GM12878 (cell line): Measurements from ENCODE around the gene CDC37L1. TPM values are rescaled to one million over a fixed set of nuclear protein-coding genes. Genes with fewer than 3 reads are reported as not detected.

ENCODE experiments used
- ATAC-seq: fragments of 200-7000 bp; cut with Tn5 transposase; 3 replicates; pipeline ENCODE4 v1.9.1; 2020; ENCODE audit warnings: mild to moderate bottlenecking, moderate library complexity
- BruUV-seq: library from RNA; stranded (reverse); fragments of 400-500 nt; replicated peaks from 2 replicates; lab custom pipeline; 2021; lab: Mats Ljungman, UMichigan
- CTCF ChIA-PET: fragments of 300-600 bp; sonication (Branson Sonifier 250); formaldehyde crosslinking; extraction: SDS; loops from one replicate; lab custom pipeline; 2021; ENCODE audit warnings: inconsistent platforms; lab: Yijun Ruan, JAX
- POLR2A ChIA-PET: fragments of 350-600 bp; formaldehyde crosslinking; extraction: SDS; loops from one replicate; lab custom pipeline; 2021; ENCODE audit warnings: inconsistent platforms; lab: Charles Lee
- RAD21 ChIA-PET: fragments of 300-600 bp; sonication (Branson Sonifier 250); formaldehyde crosslinking; loops from one replicate; lab custom pipeline; 2023; ENCODE audit warnings: antibody characterized with exemption; ENCODE audit not compliant: unreplicated experiment; lab: Charles Lee
- SMC1A ChIA-PET: fragments of 300-600 bp; sonication (Branson Sonifier 250); formaldehyde crosslinking; loops from one replicate; lab custom pipeline; 2023; ENCODE audit not compliant: unreplicated experiment, uncharacterized antibody; lab: Charles Lee
- DNase-seq: peaks from one replicate; pipeline ENCODE4 v3.0.0-alpha.2; 2011; ENCODE audit warnings: low read depth, low spot score
- FAIRE-seq: peaks from 3 replicates; lab custom pipeline; 2011; peaks lifted over from hg19 to GRCh38; lab: Jason Lieb, UNC
- H2AFZ ChIP-seq: 2 replicates; pipeline ENCODE4 v1.6.0; 2011; ENCODE audit warnings: low read depth, low read length, control low read depth; ENCODE audit not compliant: control insufficient read depth
- H3K27ac ChIP-seq: 2 replicates; pipeline ENCODE4 v1.5.1; 2011; ENCODE audit warnings: control low read depth; ENCODE audit not compliant: control insufficient read depth, insufficient read depth
- H3K27me3 ChIP-seq, 2 experiments: replicated peaks in 1 of 2; 2 replicates each; pipeline versions ENCODE4 v1.6.0 to v1.6.1; 2011; ENCODE audit warnings: low read length in 1 of 2; ENCODE audit not compliant: control insufficient read depth in 2 of 2, insufficient read depth in 2 of 2
- H3K36me3 ChIP-seq, 2 experiments: 2 replicates each; pipeline ENCODE4 v1.5.1; 2011; ENCODE audit warnings: low read length in 1 of 2; ENCODE audit not compliant: control insufficient read depth in 2 of 2, insufficient read depth in 2 of 2
- H3K4me1 ChIP-seq: 2 replicates; pipeline ENCODE4 v1.6.1; 2011; ENCODE audit warnings: mild to moderate bottlenecking, low read length, moderate library complexity, mixed read lengths; ENCODE audit not compliant: control insufficient read depth, insufficient read depth
- H3K4me2 ChIP-seq: 2 replicates; pipeline ENCODE4 v1.6.0; 2011; ENCODE audit warnings: control low read depth; ENCODE audit not compliant: control insufficient read depth, insufficient read depth
- H3K4me3 ChIP-seq: fragments of 200-600 bp; sonication (generic); 2 replicates; pipeline ENCODE4 v1.5.1; 2016
- H3K79me2 ChIP-seq: 2 replicates; pipeline ENCODE4 v1.6.0; 2011; ENCODE audit warnings: low read length; ENCODE audit not compliant: control insufficient read depth, insufficient read depth
- H3K9ac ChIP-seq: 2 replicates; pipeline ENCODE4 v1.8.0; 2011; ENCODE audit warnings: low read length, control low read depth, mixed read lengths; ENCODE audit not compliant: control insufficient read depth, insufficient read depth
- H3K9me3 ChIP-seq: replicated peaks from 3 replicates; pipeline ENCODE4 v1.5.1; 2011; ENCODE audit warnings: mild to moderate bottlenecking, low read length; ENCODE audit not compliant: control insufficient read depth, insufficient read depth
- H4K20me1 ChIP-seq: 2 replicates; pipeline ENCODE4 v1.6.0; 2011; ENCODE audit not compliant: control insufficient read depth, insufficient read depth
- ATF3 ChIP-seq: IDR thresholded peaks from 2 replicates; pipeline ENCODE4 v1.6.1; 2011; ENCODE audit warnings: low read depth, mild to moderate bottlenecking, low read length, moderate library complexity, borderline replicate concordance; ENCODE audit errors: extremely low read depth
- CUX1 ChIP-seq: IDR thresholded peaks from 2 replicates; pipeline ENCODE4 v1.6.1; 2012; ENCODE audit warnings: improper control_type of control experiment, low read depth, low read length; ENCODE audit not compliant: insufficient replicate concordance
- GABPA ChIP-seq: IDR thresholded peaks from 2 replicates; pipeline ENCODE4 v1.6.1; 2014; ENCODE audit warnings: antibody characterized with exemption, low read depth, mild to moderate bottlenecking, inconsistent platforms
- IRF5 ChIP-seq: fragments of 450-650 bp; IDR thresholded peaks from 2 replicates; pipeline ENCODE4 v1.6.1; 2017; ENCODE audit warnings: borderline replicate concordance
- MYC ChIP-seq: IDR thresholded peaks from 2 replicates; pipeline ENCODE4 v1.6.1; 2011; ENCODE audit warnings: mild to moderate bottlenecking, low read length, moderate library complexity, inconsistent platforms; ENCODE audit not compliant: insufficient read depth, insufficient replicate concordance, insufficient read length, severe bottlenecking
- NR2F1 ChIP-seq: fragments of 450-650 bp; conservative IDR thresholded peaks from 2 replicates; pipeline ENCODE4 v1.6.1; 2017; ENCODE audit warnings: mild to moderate bottlenecking
- NRF1 ChIP-seq: conservative IDR thresholded peaks from 2 replicates; pipeline ENCODE4 v1.6.1; 2011; ENCODE audit warnings: mild to moderate bottlenecking, low read depth, low read length, improper control_type of control experiment
- SIN3A ChIP-seq: IDR thresholded peaks from 2 replicates; pipeline ENCODE4 v1.6.1; 2012; ENCODE audit warnings: low read depth, low read length, improper control_type of control experiment
- SMAD1 ChIP-seq: fragments of 450-650 bp; IDR thresholded peaks from 2 replicates; pipeline ENCODE4 v1.6.1; 2018; ENCODE audit warnings: mild to moderate bottlenecking, low read depth; ENCODE audit not compliant: partially characterized antibody
- SMARCA5 ChIP-seq: fragments of 450-650 bp; IDR thresholded peaks from 2 replicates; pipeline ENCODE4 v1.6.1; 2017; ENCODE audit warnings: mild to moderate bottlenecking
- ZNF217 ChIP-seq: fragments of 450-650 bp; IDR thresholded peaks from 2 replicates; pipeline ENCODE4 v1.6.1; 2017; ENCODE audit warnings: antibody characterized with exemption, mild to moderate bottlenecking
- WGBS: methylation state at CpG from one replicate; pipeline ENCODE4 v1.1.6; 2016; ENCODE audit warnings: low lambda C conversion rate; ENCODE audit not compliant: insufficient replicate concordance, insufficient coverage; ENCODE audit errors: missing lambda C conversion rate; 5-methylcytosine and 5-hydroxymethylcytosine counted together
- in situ Hi-C: fragments of 300-500 bp; cut with MboI; formaldehyde crosslinking; loops from 9 replicates; pipeline ENCODE4 v1.14.3; 2018; ENCODE audit warnings: mixed read lengths
- intact Hi-C: fragments of 100-400 bp; cut with micrococcal nuclease; formaldehyde crosslinking; loops from one replicate; pipeline ENCODE4 v1.14.2; 2022; ENCODE audit not compliant: unreplicated experiment
- polyA plus RNA-seq, 11 experiments: library from polyadenylated mRNA; depleted of rRNA in 4 of 11; unstranded in 6 of 11; stranded (reverse) in 5 of 11; fragments of >200 nt; fragmentation: Nextera tagmentation in 4 of 11; fragmentation: Illumina TruSeq in 1 of 11; extraction: Ambion mirVana in 4 of 11; extraction: Trizol in 1 of 11; gene quantifications; 1 replicate in 1 of 11; 2 replicates in 10 of 11; pipeline versions ENCODE4 v1.2.1 to v1.2.3, GENCODE V29; 2011 to 2016; ENCODE audit warnings: inconsistent platforms in 2 of 11, missing spikeins in 2 of 11, low read depth in 1 of 11
- total RNA-seq, 4 experiments: library from RNA; depleted of rRNA in 3 of 4; stranded (reverse); fragments of >200 nt in 3 of 4; fragmentation: Illumina TruSeq in 1 of 4; extraction: Trizol in 1 of 4; gene quantifications; 2 replicates each; pipeline versions ENCODE4 v1.2.1 to v1.2.3, GENCODE V29; 2013 to 2021

Gene CDC37L1
- total and polyA plus RNA-seq, 10 of the 15 experiments (the other 5 are each of a cell fraction or from before 2014, with no cell fraction given): 2.2 to 16.6 (median 8.2) TPM

- FAIRE-seq (peak; percentile 56), DNase-seq (no peak), ATAC-seq (no peak)
- Histone ChIP-seq H3K36me3 (no peaks in the 10 kb centered on the region), H4K20me1 (no peaks in the 10 kb centered on the region), H3K9ac (no peak overlapping the region), H3K4me3 (no peak overlapping the region), H3K27me3 (no peaks in the 10 kb centered on the region), H3K4me2 (no peak overlapping the region), H3K9me3 (no peaks in the 10 kb centered on the region), H3K79me2 (no peaks in the 10 kb centered on the region), H3K4me1 (no peaks in the 10 kb centered on the region), H2AFZ (no peak overlapping the region), H3K27ac (no peak overlapping the region)
- BruUV-seq: no TSS peak
- ChIA-PET CTCF (no interaction called here), SMC1A (no interaction called here), RAD21 (no interaction called here), POLR2A (no interaction called here)
- in situ Hi-C loops (no loop called here), intact Hi-C loops (loop anchor here (5.0 kb wide), 1 partner anchor 314 kb away; no protein-coding TSS in a partner anchor)
- 71% methylated on average over 2 of the region's 2 CpGs for WGBS
- TF ChIP-seq SMAD1 (no peak), GABPA (no peak), SIN3A (no peak), IRF5 (no peak), ATF3 (no peak)
Measured at GRCh38 chr9:4630836-4631235, 48.5 kb upstream of the CDC37L1 start.

- intact Hi-C loops (no loop called here), in situ Hi-C loops (no loop called here)
- no peak overlapping the region for H3K4me2 ChIP-seq
- ATAC-seq (no peak), FAIRE-seq (no peak), DNase-seq (no peak)
- H3K4me3 ChIP-seq: no peak overlapping the region
- no peak overlapping the region for H3K9ac ChIP-seq
- ChIA-PET RAD21 (no interaction called here), CTCF (interaction anchor here (0.7 to 2.0 kb wide), 5 partner anchors 34 to 326 kb away, joined by 3 to 12 read pairs (median 3); no protein-coding TSS in a partner anchor), POLR2A (no interaction called here), SMC1A (interaction anchor here (1.6 to 1.9 kb wide), 2 partner anchors 102 to 256 kb away, joined by 3 to 10 read pairs; partner anchors contain the start of gene AK3)
- BruUV-seq: no TSS peak
- no peaks in the 10 kb centered on the region for H3K36me3 ChIP-seq
- H3K9me3 ChIP-seq: no peaks in the 10 kb centered on the region
- H3K27me3 ChIP-seq: no peaks in the 10 kb centered on the region
- H3K27ac ChIP-seq: no peak overlapping the region
- WGBS: 61% methylated on average over 3 of the region's 3 CpGs
- no peaks in the 10 kb centered on the region for H3K79me2 ChIP-seq
- no peak overlapping the region for H2AFZ ChIP-seq
- H3K4me1 ChIP-seq: no peaks in the 10 kb centered on the region
- no peaks in the 10 kb centered on the region for H4K20me1 ChIP-seq
- no peak for TF ChIP-seq MYC
- TF ChIP-seq CUX1: no peak
- no peak for TF ChIP-seq GABPA
- no peak for TF ChIP-seq NR2F1
- no peak for TF ChIP-seq NRF1
- no peak for TF ChIP-seq ZNF217
- TF ChIP-seq SMARCA5: no peak
Measured at GRCh38 chr9:4638968-4639367, 40.4 kb upstream of the CDC37L1 start.
